NK-92 treated with Interleukin-12 subunit alpha and Interleukin-12 subunit beta, amount 100 ng/mL, for 24 hours (cell line): ENCODE results near the gene PCK1.

Source experiments
- DNase-seq: peaks from one replicate; lab custom pipeline; 2025; lab: John Stamatoyannopoulos, UW

PCK1 gene

DNA sequence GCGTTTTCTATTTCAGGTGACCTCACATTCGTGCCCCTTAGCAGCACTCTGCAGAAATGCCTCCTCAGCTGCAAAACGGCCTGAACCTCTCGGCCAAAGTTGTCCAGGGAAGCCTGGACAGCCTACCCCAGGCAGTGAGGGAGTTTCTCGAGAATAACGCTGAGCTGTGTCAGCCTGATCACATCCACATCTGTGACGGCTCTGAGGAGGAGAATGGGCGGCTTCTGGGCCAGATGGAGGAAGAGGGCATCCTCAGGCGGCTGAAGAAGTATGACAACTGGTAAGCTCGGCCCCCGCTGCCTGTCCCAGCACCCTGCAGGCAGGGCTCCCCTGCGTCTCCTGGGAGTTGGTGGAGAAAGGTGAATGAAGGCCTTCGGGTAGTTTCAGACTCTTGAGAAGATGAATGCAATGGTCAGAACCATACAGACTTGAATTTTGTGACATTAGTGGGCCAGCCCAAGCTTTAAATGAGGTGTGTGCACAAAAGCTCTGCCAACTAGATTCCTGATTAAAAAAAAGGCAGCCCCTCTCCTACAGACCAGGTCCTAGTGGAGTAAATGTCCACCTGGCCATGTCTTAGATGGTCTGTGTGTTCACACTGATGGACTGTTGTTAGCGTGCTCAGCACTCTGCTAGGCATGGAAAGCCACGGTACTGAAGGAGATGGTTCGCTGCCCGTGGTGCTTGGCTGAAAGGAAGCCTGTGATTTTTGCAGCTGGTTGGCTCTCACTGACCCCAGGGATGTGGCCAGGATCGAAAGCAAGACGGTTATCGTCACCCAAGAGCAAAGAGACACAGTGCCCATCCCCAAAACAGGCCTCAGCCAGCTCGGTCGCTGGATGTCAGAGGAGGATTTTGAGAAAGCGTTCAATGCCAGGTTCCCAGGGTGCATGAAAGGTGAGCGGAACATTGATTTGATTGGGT lies 708 bp downstream of the PCK1 start:
- no peak for DNase-seq

DNA sequence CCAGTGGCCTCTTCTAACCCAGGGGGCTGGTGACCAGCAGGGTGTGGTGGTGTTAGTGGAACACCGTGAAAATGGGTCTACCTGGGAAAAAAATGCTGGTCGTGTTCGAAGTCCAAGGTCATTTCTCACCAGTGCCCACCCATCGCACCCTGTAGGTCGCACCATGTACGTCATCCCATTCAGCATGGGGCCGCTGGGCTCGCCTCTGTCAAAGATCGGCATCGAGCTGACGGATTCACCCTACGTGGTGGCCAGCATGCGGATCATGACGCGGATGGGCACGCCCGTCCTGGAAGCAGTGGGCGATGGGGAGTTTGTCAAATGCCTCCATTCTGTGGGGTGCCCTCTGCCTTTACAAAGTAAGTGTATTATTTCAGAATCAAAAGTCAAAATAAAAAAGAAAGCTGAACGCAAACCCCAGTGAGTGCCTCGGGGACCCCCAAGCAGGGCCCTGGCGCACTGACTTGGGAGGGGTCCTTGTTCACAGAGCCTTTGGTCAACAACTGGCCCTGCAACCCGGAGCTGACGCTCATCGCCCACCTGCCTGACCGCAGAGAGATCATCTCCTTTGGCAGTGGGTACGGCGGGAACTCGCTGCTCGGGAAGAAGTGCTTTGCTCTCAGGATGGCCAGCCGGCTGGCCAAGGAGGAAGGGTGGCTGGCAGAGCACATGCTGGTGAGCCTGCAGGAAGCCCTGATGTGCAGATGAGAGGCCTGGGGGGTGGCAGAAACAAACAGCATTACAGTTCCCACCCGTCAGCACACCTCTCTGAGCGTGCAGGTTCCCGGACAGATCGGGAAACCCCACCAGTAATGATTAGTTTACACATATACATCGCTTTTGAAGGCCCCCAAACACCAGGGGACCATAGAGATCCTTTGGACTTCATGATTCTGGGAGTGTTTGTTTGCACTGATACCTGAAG lies 1.9 kb downstream of the PCK1 start:
- no peak for DNase-seq

DNA sequence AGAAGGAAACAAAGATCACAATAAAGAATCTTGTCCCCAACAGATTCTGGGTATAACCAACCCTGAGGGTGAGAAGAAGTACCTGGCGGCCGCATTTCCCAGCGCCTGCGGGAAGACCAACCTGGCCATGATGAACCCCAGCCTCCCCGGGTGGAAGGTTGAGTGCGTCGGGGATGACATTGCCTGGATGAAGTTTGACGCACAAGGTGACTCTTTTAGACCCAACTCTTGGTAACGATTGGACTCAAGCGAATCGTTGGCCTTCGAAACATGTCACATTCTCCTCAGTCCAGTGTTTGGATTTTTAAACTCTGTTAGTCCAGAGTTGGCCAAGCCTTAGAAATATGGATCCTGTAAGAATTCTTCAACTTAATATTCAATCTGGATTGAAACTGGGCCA lies 2.6 kb downstream of the PCK1 start:
- no peak for DNase-seq

DNA sequence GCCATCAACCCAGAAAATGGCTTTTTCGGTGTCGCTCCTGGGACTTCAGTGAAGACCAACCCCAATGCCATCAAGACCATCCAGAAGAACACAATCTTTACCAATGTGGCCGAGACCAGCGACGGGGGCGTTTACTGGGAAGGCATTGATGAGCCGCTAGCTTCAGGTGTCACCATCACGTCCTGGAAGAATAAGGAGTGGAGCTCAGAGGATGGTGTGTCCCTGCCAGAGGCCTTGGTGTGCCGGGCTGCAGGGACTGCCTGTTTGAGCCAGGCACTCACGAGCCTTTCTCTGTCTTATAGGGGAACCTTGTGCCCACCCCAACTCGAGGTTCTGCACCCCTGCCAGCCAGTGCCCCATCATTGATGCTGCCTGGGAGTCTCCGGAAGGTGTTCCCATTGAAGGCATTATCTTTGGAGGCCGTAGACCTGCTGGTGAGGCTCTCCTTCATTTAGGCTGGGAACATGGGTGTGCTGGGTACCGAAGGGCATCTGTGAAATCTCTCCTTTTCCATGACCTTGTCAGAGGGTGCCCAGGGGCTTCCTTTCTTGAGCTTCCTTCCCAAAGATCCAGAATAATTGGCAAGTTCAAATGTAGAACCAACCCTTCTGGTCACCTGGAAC lies 3.4 kb downstream of the PCK1 start:
- no peak for DNase-seq

DNA sequence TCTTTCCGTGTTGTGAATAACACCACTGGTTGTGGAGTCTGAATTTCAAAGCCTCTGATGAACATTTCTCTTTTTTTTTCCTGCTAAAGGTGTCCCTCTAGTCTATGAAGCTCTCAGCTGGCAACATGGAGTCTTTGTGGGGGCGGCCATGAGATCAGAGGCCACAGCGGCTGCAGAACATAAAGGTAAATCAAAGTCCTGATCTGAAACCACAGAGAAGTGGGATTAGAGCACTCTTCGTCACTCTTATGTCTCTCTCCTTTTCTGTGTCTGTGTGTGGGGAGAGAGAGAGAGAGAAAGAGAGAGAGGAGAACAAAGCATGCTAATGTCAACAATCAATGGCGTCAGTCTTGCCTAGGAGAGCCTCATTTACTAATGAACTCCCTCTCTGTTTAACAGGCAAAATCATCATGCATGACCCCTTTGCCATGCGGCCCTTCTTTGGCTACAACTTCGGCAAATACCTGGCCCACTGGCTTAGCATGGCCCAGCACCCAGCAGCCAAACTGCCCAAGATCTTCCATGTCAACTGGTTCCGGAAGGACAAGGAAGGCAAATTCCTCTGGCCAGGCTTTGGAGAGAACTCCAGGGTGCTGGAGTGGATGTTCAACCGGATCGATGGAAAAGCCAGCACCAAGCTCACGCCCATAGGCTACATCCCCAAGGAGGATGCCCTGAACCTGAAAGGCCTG lies 4.2 kb downstream of the PCK1 start:
- no peak for DNase-seq

DNA sequence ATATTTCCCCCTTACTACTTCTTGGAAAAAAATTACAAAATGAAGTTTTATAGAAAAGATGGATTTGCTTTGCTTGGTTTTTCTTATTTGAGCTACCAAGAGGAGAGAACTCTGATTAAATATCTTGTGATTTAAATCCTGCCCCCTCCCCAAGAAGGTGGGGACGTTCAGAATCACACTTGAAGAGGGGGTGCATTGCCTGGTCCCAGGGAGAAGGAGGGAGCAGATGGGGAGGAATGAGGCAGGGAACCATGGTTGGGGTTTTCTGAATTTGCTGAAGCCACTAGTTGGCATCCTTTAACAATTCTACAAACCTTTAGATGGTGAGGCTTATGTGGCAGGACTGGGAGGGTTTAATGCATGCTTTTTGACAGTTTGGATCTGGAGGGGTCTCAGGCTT lies 5.5 kb downstream of the PCK1 start:
- no peak for DNase-seq

DNA sequence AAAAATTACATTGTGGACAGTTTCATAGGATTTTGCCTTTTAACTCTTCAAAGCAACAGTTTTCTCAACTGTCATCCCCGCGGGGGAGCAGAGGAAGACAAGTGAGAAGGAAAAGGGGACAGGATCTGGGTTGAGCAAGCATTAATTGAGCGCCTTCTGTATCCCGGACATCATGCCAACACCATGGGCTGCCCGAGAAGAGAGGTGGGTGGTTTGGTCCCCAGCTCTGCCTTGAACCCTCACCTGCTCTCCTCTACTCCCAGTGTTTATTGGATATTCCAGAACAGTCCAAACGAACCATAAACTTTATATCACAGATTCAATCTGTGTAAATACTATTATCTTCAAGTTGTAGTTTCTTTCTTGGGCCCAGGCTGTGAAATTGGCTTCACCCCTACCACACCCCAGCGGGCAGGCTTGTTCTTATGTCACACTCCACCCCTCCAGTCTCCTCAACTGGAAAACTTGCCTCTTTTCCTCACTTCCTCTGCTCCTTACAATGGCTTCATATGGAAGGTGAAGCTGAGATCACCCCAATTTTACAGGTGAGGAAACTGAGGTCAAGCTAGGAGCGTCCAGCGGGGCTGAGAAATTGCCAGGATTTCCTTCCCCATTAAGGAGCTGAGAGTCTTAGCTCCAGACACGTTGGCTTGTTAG lies 6.0 kb downstream of the PCK1 start:
- DNase-seq = no peak

DNA sequence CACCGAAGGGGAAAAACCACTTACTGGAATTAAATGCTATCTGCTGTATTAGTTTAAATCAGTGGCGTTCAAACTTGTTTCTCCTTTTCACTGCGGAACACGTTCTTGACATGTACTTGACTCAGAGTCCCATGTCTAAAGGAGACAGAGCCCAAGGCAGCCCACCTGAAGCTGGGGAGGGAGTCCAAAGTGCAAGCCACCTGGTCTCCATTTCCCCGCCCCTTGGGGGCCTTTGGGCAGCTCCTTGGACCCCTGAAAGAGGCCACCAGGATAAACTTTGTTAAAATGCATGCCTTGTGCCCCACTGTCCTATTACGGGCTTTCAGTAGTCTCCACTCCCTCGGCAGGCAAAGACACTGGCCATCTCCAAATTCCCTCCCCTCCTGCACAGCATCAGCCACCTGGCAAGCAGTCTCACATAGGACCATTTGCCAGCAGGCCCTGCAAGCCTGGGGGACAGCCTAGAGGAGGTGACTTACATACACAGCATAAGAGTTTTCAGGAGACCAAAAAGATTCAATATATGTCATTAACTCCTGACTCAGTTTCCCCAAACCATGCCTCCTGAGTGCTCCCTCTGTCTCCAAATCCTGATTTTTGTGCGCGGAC lies 6.7 kb downstream of the PCK1 start:
- DNase-seq = no peak

DNA sequence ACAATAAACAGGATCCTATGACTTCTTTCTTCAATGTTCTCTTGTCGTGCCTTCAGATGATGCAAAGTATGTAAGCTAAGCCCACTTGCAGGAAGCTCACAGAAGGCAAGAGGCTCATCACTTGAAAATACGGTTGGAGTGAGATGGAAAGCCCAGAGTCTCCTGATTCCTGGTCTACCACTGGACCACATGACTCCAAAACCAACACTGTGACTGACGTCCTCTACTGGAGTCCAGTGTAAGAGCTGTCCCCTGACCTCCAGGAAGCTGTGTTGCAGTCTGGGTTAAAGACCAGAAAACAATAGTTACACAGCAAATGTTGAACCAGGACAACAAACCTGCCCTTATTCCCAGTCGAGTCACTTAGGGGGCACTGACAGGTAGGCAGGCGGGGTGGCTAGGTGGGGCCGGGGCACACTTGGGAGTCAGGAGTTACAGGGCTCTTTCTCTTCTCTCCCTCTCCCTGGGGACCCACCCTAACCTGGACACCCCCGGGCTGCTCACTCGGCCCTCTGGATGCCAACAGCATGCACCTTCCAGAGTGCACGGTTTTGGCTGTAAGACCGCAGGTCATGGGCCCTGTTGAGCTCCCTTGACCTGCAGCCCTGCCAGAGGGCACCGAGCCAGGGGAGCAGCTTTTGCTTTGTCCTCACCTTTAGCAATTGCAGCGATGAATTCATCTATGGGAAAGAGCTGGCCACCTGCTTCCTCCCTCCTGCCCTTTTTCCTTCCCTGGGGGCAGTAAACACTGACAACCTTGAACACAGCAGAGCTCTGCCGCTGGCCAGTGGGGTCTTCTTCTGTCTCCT lies 7.4 kb downstream of the PCK1 start:
- DNase-seq = no peak

DNA sequence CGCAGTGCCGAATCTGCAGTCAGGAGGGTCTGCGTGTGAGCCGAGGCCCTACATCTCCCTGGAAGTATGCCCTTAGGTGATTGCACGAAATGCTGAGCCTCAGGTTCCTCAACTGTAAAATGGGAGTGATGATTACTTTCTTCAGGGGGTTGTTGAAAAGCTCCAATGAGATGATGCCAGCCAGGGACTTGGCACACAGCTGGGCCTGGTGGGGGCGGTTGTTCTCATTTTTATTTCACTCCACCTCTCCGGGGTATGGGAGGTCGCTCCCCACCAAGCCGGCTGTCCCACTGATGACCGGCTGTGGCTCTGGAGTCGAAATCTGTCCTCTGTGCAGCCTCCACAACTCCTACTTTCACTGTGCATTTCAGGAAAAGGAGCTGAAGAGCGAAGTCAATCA lies 8.1 kb downstream of the PCK1 start:
- DNase-seq = no peak

DNA sequence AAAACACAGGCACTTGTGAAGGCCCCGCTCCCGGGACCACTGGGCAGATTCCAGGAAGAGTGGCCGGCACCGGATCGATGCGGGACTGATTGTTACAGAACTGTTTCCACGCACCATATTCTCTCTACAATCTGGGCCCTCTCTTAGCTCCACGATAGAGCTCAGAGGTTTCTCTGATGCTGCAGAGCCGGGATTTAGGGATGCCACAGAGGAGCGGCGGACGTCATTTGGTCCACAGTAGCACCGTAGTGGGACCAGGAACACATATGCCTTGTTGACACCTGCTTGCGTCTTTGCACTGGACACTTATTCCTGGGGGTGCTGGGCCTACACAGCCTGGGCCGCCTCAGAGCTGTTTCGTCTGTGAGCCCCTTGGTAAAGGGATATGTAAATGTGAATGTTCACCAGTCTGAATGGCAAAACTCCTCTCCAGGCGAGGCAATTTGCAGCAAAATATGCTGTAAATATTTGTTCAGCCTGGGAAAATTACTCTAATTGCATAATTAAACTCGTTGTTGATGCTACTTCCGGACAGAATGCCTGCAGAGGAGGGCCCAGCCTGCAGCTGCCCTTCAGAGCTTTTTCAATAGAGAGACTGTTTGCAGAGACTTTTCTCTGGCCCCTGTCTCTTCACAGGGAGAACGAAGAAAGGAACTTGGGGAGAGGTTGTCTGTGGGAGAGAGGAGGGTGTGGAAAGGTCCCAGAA lies 9.4 kb downstream of the PCK1 start:
- DNase-seq = no peak

DNA sequence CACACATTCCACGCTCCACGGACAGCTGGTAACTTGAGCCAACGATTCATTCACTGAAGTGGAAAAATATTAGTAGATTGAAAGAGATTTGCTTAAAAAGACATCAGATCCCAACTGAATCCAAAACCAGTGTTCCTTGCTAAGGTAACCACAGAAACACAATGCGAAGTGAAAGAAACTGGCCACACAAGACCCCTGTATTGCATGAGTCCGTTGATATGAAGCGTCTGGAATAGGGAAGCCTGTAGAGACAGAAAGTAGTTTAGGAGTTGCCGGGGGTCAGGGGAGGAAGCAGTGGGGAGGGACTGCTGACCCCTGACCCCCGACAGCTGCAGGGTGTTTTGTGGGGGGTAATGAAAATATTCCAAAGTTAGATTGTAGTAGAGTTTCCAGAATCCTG lies 10.0 kb downstream of the PCK1 start:
- DNase-seq = no peak

DNA sequence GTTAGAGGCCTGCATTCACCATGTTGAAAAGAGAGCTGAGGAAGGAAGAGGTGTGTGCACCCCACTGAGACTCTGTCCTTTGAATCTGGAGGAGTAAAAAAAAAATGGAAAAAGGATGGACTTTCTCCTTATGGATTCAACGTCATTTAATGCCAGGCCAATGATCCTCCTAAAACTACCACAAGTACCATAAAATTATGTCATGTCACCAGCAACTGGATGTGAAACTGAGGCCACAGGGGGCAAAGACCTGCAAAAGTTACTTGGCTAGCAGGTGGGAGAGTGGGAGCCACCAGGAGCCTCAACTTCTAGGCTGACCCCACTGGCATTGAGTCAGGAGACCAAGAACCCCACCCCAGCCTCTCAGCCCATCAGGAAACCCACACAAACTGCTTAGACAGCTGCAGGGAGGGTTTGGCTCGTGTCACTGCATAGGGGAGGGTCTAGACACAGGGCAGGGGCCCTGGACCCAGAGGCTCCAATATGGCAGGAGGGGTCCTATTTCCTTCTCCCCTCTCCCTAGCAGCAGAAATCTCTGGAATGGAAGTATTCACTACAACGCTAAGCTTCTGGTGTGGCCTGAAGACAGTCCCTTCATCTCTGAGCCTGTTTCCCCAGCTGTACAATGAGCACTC lies 11.0 kb downstream of the PCK1 start:
- DNase-seq = no peak

DNA sequence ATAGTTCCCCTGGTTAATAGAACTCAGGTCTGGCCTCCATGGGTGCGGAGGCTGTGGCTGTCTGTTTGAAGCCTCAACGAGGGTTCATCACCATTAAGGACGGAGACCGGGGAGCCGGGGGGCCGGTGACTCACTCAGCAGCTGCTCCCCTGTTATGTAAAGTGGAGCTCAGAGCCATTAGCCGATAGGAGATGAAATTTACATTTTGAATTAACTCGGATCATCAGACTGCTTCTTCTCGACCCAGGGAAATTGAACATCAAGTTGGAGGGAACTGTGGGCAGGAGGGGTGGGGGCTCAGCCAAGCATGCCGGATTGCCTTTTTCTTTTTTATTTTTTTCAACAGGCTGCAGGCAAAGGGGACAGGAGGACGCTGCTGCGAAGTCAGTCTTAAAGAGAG lies 12.3 kb downstream of the PCK1 start:
- DNase-seq = no peak

DNA sequence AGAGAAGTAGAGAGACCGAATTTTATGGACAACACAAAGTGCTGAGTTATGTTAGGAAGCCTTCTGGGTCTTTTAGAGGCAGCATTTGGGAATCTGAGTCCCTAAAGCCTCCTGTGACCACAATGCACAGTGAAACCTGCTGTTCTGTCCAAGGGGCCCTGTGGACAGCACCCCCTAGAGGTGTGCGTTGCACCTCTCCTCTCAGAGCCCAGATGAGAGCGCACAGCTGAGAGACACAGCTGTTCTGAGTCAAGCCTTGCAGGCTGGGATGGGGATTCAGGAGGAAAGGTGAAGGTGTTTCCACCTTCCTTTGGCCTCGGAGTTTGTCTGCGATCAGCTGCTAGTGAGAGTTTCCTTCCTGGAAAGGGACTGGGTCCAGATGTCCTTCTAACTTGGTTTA lies 13.0 kb downstream of the PCK1 start:
- DNase-seq = no peak

DNA sequence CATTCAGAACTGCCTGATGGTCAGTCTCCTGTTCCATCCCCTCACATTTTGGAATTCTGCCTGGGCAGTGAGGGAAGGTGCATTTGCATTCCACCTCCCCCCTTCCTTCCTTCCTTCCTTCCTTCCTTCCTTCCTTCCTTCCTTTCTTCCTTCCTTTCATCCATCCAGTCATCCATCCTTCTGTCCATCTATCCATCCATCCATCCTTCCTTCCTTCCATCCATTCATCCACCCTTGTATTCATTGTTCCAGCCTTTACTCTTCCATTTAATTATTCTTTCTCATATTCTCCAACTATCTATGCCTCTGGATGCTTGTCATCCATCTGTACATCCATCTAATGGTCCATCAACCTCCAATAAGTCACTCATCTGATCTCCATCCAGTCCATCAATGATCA lies 14.0 kb downstream of the PCK1 start:
- DNase-seq = no peak

DNA sequence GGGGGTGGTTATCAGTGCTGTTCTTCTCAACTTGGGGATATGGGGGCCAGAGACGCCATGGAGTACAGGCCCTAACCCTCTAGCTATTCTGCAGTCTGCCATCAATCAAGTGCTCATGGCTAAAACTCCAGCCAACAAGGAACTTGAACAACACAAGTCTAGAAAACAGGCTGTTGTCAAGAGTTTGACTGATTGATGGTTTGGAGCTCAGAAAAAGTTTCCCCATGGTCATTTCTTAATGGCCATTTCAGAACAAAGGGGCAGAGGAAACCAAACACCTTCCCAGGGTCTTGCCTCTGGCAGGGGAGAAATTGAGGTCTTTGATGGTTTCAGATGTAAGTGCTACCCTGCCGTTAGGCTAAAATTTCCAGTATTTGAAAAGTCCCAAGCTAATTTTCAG lies 15.1 kb downstream of the PCK1 start:
- DNase-seq = no peak

DNA sequence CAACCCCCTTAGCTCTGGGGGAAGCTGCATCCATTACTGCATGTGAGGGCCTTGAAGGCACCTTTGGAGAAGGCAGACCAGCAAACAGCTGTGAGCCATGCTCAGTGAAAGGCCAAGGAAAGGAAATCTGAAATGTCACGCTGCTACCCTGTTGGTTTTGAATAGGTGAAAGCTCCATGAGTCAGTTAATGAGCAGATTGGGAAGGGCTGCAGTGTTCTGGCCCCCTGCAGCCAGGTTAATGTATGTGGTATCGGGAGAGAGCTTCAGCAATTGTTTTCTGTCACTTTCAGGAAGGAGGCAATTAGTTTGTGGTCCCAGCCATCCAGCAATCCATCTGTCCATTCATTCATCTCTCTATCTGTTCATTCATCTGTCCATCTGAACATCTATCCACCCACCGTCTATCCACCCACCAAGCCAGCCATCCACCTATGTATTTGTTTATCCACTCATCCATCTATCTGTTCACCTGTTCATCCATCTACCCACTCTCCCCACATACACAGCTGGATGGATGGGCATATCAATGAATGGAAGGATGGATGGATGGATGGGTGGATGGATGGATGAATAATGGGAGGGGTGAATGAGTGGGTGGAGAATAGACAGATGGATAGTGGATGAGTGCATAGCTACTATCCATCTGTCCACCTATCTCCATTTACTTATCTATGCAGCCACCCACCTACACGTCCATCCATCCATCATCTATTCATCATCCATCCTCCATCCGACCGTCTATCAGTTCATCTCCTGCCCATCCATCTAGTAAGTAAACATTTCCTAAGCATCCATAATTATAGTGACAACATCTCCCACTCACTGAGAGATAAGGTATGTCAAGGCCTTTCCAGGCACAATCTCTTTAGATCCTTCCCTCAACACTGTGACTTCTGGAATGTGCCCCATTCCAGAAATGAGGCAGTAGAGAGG lies 16.0 kb downstream of the PCK1 start:
- no peak for DNase-seq
